GM21423 (cell line): ENCODE measurements around the gene RARA.
A peak's percentile ranks its signal among the peaks of the same experiment; 100 is the strongest.
"Not testable (repeated sequence)": the region's sequence is repeated elsewhere in the genome, so short reads cannot be mapped to it uniquely, and the experiment has no call there.

Experiments
- ATAC-seq: cut with Tn5 transposase; IDR thresholded peaks from one replicate; pipeline ENCODE4 v1.9.1; 2021; ENCODE audit warnings: mild to moderate bottlenecking, moderate library complexity; ENCODE audit not compliant: unreplicated experiment

RARA gene

GRCh38 chr17:40355804-40356758 lies 47.1 kb downstream of the RARA start:
- ATAC-seq = no peak

- ATAC-seq = no peak
Observed at GRCh38 chr17:40356990-40357881, 48.3 kb downstream of the RARA start.

GRCh38 chr17:40358323-40359038 lies 49.5 kb downstream of the RARA start:
- ATAC-seq = no peak

GRCh38 chr17:40360091-40360490 lies 51.1 kb downstream of the RARA start:
- no peak for ATAC-seq

- no peak for ATAC-seq
Observed at GRCh38 chr17:40361063-40361924, 52.3 kb downstream of the RARA start.

- no peak for ATAC-seq
Observed at GRCh38 chr17:40361925-40362695, 53.1 kb downstream of the RARA start.

- peak; percentile 86 for ATAC-seq
Observed at GRCh38 chr17:40362696-40363110, 53.7 kb downstream of the RARA start.

- ATAC-seq = peak; percentile 7
Observed at GRCh38 chr17:40363111-40363827, 54.3 kb downstream of the RARA start.

- no peak for ATAC-seq
Observed at GRCh38 chr17:40364121-40364861, 55.3 kb downstream of the RARA start, which contains the start of gene GJD3. TSS of gene GJD3 (minus strand) at chr17:40364737. CDS start at chr17:40363815, 922 bp downstream.

- no peak for ATAC-seq
Observed at GRCh38 chr17:40364906-40365305, 55.9 kb downstream of the RARA start.

GRCh38 chr17:40366076-40366860 lies 57.3 kb downstream of the RARA start:
- no peak for ATAC-seq

GRCh38 chr17:40366861-40367518 lies 58.0 kb downstream of the RARA start:
- ATAC-seq = no peak

GRCh38 chr17:40367728-40368127 lies 58.7 kb downstream of the RARA start:
- not testable (repeated sequence) for ATAC-seq

GRCh38 chr17:40369923-40370322 lies 60.9 kb downstream of the RARA start:
- no peak for ATAC-seq

GRCh38 chr17:40371261-40371929 lies 62.4 kb downstream of the RARA start:
- no peak for ATAC-seq

- no peak for ATAC-seq
Observed at GRCh38 chr17:40372031-40372430, 63.1 kb downstream of the RARA start.
